ENCODE data around the gene DAZAP1. TPM values are rescaled to one million over a fixed set of nuclear protein-coding genes. Genes with fewer than 3 reads are reported as not detected.

Gene DAZAP1
- 100 to 1,000 TPM in 1 of 4 donors, 10 to 100 TPM in 1, 1 to 10 TPM in 2; 1.2 to 102 (median 23.8) TPM for total RNA-seq

DNA sequence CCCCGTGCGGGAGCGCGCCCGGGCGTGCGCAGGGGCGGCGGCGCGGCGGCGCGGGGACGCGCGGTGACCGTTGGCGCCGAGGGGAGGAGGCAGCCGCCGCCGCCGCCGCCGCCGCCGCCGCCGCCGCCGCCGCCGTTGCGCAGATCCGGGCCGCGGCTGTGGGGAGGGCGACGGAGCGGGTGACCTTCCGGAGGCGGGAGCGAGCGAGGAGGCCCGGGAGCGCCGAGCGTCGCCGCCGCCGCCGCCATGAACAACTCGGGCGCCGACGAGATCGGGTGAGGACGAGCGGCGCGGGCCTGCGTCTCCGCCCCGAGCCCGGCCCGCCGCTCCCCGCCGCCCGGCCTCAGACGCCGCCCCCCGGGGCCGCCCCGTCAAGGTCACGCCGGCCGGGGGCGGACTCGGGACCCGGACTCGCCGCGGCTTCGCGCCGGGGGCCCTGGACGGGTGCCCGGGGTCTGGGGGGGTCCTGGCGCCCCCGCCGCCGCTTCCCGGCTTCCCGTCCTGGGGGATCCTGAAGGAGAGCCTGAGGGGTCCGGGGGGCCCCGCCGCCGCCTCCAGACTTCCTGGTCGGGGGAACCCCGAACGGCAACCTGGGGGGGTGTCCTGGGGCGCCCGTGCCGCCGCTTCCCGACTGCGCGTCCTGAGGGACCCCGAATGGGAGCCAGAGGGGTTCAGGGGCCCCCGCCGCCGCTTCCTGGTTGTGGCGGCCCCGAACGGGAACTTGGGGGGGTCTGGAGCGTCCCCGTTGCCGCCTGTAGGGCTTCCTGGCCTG lies at the start of gene DAZAP1:
Gene DAZAP1, plus strand, starts transcription at position 59 of the 772 bp plus-strand sequence. Its CDS starts 188 bp downstream, at position 247.
- intact Hi-C loops (cut with DNase I; ENCODE audit: low total_unique reads), result no loop called here
- H3K4me3 ChIP-seq, result peak within 1 kb of the TSS; percentile 98 to 100
- no peaks in the 10 kb centered on the region for H3K9me3 ChIP-seq
- peaks cover 0 to 39% of the 10 kb centered on the region in 2 donors for H3K4me1 ChIP-seq
- peak within 1 kb of the TSS; percentile 86 to 91 for H3K27ac ChIP-seq
- H3K36me3 ChIP-seq, result no peaks in the 10 kb centered on the region
- peak in 1 of 2 donors; percentile 53 for DNase-seq
- peak; percentile 61 to 64 for TF ChIP-seq POLR2A (IDR thresholded peaks at IDR 0.05)
- TF ChIP-seq CTCF (IDR thresholded peaks at IDR 0.05), result peak in 1 of 4 experiments; percentile 1
- H3K27me3 ChIP-seq, result no peaks in the 10 kb centered on the region

DNA sequence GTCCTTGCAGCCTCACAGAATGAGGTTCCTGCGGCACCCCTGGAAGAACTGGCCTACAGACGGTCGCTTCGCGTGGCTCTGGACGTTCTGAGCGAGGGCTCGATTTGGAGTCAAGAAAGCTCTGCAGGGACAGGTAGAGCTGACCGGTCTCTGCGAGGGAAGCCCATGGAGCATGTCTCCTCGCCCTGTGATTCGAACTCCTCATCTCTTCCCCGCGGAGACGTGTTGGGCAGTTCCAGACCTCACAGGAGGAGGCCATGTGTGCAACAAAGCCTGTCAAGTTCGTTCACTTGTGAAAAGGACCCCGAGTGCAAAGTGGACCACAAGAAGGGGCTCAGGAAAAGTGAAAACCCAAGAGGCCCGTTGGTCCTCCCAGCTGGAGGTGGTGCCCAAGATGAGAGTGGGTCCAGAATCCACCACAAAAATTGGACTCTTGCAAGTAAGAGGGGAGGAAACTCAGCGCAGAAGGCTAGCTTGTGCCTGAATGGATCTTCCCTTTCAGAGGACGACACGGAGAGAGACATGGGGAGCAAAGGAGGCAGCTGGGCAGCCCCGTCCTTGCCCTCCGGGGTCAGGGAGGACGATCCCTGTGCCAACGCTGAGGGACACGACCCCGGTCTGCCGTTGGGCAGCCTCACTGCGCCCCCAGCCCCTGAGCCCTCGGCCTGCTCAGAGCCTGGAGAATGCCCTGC lies 47.1 kb upstream of the DAZAP1 start:
- DNase-seq, result no peak
- Histone ChIP-seq H3K27me3 (no peaks in the 10 kb centered on the region), H3K4me3 (peak overlapping the region in 1 of 2 donors; percentile 14), H3K36me3 (no peaks in the 10 kb centered on the region), H3K27ac (peak overlapping the region; percentile 71 to 76), H3K9me3 (no peaks in the 10 kb centered on the region), H3K4me1 (peaks cover 23 to 32% of the 10 kb centered on the region in 2 donors)
- intact Hi-C loops (cut with DNase I; ENCODE audit: low total_unique reads), result no loop called here
- TF ChIP-seq CTCF (IDR thresholded peaks at IDR 0.05), result no peak
- no peak for TF ChIP-seq POLR2A (IDR thresholded peaks at IDR 0.05)

GRCh38 chr19:1360818-1361461 lies 46.4 kb upstream of the DAZAP1 start:
- TF ChIP-seq POLR2A (IDR thresholded peaks at IDR 0.05) (peak in 1 of 2 donors; percentile 18), CTCF (IDR thresholded peaks at IDR 0.05) (peak in 1 of 4 experiments; percentile 22)

GRCh38 chr19:1361601-1362386 lies 45.6 kb upstream of the DAZAP1 start:
- Histone ChIP-seq H3K27ac (peak overlapping the region; percentile 71 to 76), H3K27me3 (no peaks in the 10 kb centered on the region), H3K36me3 (no peaks in the 10 kb centered on the region), H3K9me3 (no peaks in the 10 kb centered on the region), H3K4me1 (peaks cover 19 to 21% of the 10 kb centered on the region in 2 donors), H3K4me3 (peak overlapping the region; percentile 11 to 14)
- intact Hi-C loops (cut with DNase I; ENCODE audit: low total_unique reads), result no loop called here
- DNase-seq, result no peak
- TF ChIP-seq CTCF (IDR thresholded peaks at IDR 0.05) (no peak), POLR2A (IDR thresholded peaks at IDR 0.05) (no peak)

More at GRCh38 chr19:1360818-1361461, 46.4 kb upstream of the DAZAP1 start:
- H3K36me3 ChIP-seq, result no peaks in the 10 kb centered on the region
- H3K9me3 ChIP-seq, result no peaks in the 10 kb centered on the region
- H3K27me3 ChIP-seq, result no peaks in the 10 kb centered on the region
- peaks cover 23 to 28% of the 10 kb centered on the region in 2 donors for H3K4me1 ChIP-seq
- peak overlapping the region; percentile 11 to 14 for H3K4me3 ChIP-seq
- intact Hi-C loops (cut with DNase I; ENCODE audit: low total_unique reads), result no loop called here
- peak overlapping the region; percentile 71 to 76 for H3K27ac ChIP-seq
- DNase-seq, result peak; percentile 78 to 87
